ENCODE measurements around the gene COL23A1.

Gene COL23A1

DNA sequence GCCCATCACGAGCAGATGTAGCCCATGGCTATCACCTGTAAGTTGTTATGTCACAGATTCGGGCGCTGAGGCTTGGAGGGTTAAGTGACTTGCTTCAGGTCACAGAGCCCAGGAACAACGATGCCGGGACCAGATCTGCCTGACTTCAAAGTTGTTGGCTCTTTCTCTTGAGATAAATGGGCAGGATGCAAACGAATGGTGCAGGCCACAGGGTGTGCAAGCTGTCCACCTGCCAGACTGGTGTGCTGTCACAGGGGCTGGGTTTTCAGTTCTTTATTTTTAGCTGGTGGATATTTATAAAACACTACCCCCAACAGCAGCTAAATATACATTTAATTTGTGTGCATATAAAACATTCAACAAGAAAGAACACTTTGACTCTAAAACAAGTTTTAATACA lies 339.9 kb downstream of the COL23A1 start:
- H2AFZ ChIP-seq (ENCODE audit: low read length) = no peak overlapping the region
- H3K4me2 ChIP-seq (ENCODE audit: low read depth, low read length) = no peak overlapping the region

DNA sequence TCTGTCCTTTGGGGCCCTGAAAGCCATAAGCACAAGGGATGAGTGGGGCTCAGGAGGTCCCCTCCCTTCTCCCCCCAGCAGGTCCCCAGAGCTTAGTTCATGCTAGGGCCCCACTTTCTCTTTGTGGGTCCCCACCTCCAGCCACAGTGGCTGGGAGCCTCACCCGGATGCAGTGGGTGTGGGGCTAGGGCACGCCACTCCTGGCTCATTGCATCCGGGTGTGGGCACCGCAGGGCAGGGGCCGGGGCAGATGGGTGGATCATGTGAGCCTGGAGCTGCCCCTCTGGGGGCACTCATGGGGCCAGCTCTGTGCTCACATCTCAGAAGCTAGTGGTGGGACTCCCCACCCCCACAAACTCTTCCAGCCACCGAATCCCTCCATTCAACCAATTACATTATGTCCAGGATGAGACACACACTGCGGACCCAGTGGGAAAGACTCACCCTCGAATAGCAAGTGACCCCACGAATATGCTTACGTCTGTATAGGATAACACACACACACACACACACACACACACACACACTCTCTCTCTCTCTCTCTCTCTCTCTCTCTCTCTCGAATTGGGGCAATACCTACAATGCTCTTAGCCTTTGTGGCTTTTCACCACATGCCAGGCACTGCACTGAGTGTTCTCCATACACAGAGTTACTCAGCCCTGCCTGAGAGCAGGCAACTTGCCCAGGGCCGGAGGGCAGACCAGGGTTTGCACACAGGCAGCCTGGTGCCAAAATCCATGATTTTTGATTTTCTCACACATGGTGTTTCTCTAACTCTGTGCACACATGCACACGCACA lies 340.8 kb downstream of the COL23A1 start:
- no peaks in the 10 kb centered on the region for H3K79me2 ChIP-seq (ENCODE audit: low read length)
- no peaks in the 10 kb centered on the region for H3K9me3 ChIP-seq (replicated peaks; ENCODE audit: insufficient read depth, low read length)
- DNase-seq = no peak
- H3K4me2 ChIP-seq (ENCODE audit: low read depth, low read length) = no peak overlapping the region
- no peaks in the 10 kb centered on the region for H3F3A ChIP-seq (ENCODE audit: insufficient read depth, low read length)
- no peaks in the 10 kb centered on the region for H4K20me1 ChIP-seq (ENCODE audit: insufficient read depth, low read length)
- H3K4me3 ChIP-seq (ENCODE audit: low read length) = no peak overlapping the region
- no peaks in the 10 kb centered on the region for H3K36me3 ChIP-seq (replicated peaks; ENCODE audit: insufficient read depth, low read length)
- H3K27me3 ChIP-seq (replicated peaks; ENCODE audit: insufficient read depth, low read length) = peaks cover 25% of the 10 kb centered on the region
- no peaks in the 10 kb centered on the region for H3K9me2 ChIP-seq (replicated peaks; ENCODE audit: insufficient read depth, low read length)
- no peaks in the 10 kb centered on the region for H3K4me1 ChIP-seq (ENCODE audit: low read length)
- H3K27ac ChIP-seq (ENCODE audit: low read length) = no peak overlapping the region
- TF ChIP-seq, protein P1, sequence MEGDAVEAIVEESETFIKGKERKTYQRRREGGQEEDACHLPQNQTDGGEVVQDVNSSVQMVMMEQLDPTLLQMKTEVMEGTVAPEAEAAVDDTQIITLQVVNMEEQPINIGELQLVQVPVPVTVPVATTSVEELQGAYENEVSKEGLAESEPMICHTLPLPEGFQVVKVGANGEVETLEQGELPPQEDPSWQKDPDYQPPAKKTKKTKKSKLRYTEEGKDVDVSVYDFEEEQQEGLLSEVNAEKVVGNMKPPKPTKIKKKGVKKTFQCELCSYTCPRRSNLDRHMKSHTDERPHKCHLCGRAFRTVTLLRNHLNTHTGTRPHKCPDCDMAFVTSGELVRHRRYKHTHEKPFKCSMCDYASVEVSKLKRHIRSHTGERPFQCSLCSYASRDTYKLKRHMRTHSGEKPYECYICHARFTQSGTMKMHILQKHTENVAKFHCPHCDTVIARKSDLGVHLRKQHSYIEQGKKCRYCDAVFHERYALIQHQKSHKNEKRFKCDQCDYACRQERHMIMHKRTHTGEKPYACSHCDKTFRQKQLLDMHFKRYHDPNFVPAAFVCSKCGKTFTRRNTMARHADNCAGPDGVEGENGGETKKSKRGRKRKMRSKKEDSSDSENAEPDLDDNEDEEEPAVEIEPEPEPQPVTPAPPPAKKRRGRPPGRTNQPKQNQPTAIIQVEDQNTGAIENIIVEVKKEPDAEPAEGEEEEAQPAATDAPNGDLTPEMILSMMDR (IDR thresholded peaks at IDR 0.05; ENCODE audit: low read length) = no peak
- TF ChIP-seq EZH2phosphoT487 (IDR thresholded peaks at IDR 0.05; ENCODE audit: low read length) = no peak
- no peak for TF ChIP-seq EZH2 (optimal IDR thresholded peaks at IDR 0.05; ENCODE audit: low read depth, low read length)
- no peak overlapping the region for H2AFZ ChIP-seq (ENCODE audit: low read length)
- no peak overlapping the region for H3K9ac ChIP-seq (ENCODE audit: low read length)

More for the DNA sequence above, 339.9 kb downstream of the COL23A1 start:
- no peaks in the 10 kb centered on the region for H3K4me1 ChIP-seq (ENCODE audit: low read length)
- no peak for DNase-seq
- H3K36me3 ChIP-seq (replicated peaks; ENCODE audit: insufficient read depth, low read length) = no peaks in the 10 kb centered on the region
- H3K9me3 ChIP-seq (replicated peaks; ENCODE audit: insufficient read depth, low read length) = no peaks in the 10 kb centered on the region
- no peaks in the 10 kb centered on the region for H4K20me1 ChIP-seq (ENCODE audit: insufficient read depth, low read length)
- H3F3A ChIP-seq (ENCODE audit: insufficient read depth, low read length) = no peaks in the 10 kb centered on the region
- TF ChIP-seq EZH2 (optimal IDR thresholded peaks at IDR 0.05; ENCODE audit: low read depth, low read length) (no peak), EZH2phosphoT487 (IDR thresholded peaks at IDR 0.05; ENCODE audit: low read length) (no peak)
- TF ChIP-seq, protein P1 (IDR thresholded peaks at IDR 0.05; ENCODE audit: low read length) = no peak
- H3K9me2 ChIP-seq (replicated peaks; ENCODE audit: insufficient read depth, low read length) = no peaks in the 10 kb centered on the region
- H3K79me2 ChIP-seq (ENCODE audit: low read length) = no peaks in the 10 kb centered on the region
- H3K9ac ChIP-seq (ENCODE audit: low read length) = no peak overlapping the region
- H3K27me3 ChIP-seq (replicated peaks; ENCODE audit: insufficient read depth, low read length) = peaks cover 31% of the 10 kb centered on the region
- no peak overlapping the region for H3K27ac ChIP-seq (ENCODE audit: low read length)
- H3K4me3 ChIP-seq (ENCODE audit: low read length) = no peak overlapping the region

DNA sequence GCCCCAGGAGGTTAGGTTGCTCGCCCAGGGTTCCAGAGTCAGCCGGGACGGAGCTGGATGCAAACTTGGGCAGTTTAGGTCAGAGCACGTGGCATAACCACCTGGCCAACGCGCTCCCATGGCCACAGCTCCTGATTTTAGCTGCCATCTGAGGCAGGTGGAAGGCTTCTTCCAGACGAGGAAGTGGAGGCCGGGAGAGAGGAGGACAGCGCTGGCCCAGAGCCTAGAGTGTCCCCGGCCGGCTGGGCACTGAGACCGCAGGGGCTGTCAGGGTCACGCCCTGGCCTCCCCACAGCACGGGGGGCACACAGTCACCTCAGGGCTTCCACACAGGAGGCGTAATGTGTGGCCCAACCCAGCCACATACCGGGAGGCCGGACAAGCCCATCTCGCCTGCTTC lies 341.4 kb downstream of the COL23A1 start:
- Histone ChIP-seq H3K9ac (ENCODE audit: low read length) (no peak overlapping the region), H3K4me2 (ENCODE audit: low read depth, low read length) (no peak overlapping the region), H2AFZ (ENCODE audit: low read length) (no peak overlapping the region), H3K4me3 (ENCODE audit: low read length) (no peak overlapping the region), H3K9me2 (replicated peaks; ENCODE audit: insufficient read depth, low read length) (no peaks in the 10 kb centered on the region), H4K20me1 (ENCODE audit: insufficient read depth, low read length) (no peaks in the 10 kb centered on the region), H3K4me1 (ENCODE audit: low read length) (no peaks in the 10 kb centered on the region), H3F3A (ENCODE audit: insufficient read depth, low read length) (no peaks in the 10 kb centered on the region), H3K79me2 (ENCODE audit: low read length) (no peaks in the 10 kb centered on the region), H3K27ac (ENCODE audit: low read length) (no peak overlapping the region), H3K27me3 (replicated peaks; ENCODE audit: insufficient read depth, low read length) (peaks cover 24% of the 10 kb centered on the region), H3K36me3 (replicated peaks; ENCODE audit: insufficient read depth, low read length) (no peaks in the 10 kb centered on the region), H3K9me3 (replicated peaks; ENCODE audit: insufficient read depth, low read length) (no peaks in the 10 kb centered on the region)
- no peak for TF ChIP-seq EZH2 (optimal IDR thresholded peaks at IDR 0.05; ENCODE audit: low read depth, low read length)
- TF ChIP-seq, protein P1 (IDR thresholded peaks at IDR 0.05; ENCODE audit: low read length) = no peak
- TF ChIP-seq EZH2phosphoT487 (IDR thresholded peaks at IDR 0.05; ENCODE audit: low read length) = no peak
- no peak for DNase-seq

All from MM.1S (cell line).